ENCODE data around the gene MTHFR. TPM values are rescaled to one million over a fixed set of nuclear protein-coding genes. Genes with fewer than 3 reads are reported as not detected.

MTHFR gene
- total RNA-seq = 13.8 and 15.3 TPM in 2 replicates

DNA sequence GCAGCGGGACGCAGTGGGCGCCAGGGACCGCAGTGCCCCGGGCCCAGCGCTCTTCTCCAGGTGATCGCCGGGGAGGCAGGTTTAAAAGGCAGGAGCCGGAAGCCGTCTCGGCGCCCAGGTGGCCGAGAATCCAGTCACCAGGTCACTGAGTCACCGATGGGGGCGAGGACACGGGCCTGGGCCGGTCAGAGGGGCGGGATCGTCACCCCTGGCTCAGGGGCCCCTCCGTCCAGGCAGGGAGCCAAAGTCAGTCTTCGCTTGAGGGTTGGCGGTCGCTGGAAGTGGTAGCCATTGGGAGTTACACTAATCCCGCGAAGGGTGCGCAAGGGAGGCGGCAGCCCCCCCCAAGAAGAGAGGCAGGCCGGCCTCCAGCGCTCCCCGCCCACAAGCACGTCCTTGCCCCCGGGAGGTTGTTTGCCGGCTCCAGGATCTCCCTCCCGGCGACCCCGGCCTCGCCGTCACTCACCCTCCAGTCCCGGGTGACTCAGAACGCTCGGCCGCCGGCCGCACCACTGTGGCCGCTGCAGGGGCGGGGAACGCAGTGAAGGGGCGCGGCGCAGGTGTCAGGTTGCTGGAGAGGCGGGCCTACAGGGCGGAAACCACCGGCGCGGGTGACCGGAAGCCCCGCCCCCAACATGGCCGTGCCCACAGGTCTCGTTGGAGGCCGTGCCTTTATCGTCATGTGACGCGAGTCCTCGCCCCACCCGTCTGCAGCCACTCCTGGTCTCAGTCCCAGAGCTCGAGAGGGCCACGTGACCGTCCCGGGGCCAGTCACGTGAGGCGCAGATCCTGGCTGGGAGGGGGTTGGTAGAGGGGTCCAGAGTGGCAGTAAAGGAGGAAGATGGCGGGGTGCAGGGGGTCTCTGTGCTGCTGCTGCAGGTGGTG lies at the start of gene MTHFR, which contains the start of gene CLCN6:
Gene MTHFR, minus strand, starts transcription at position 543 of the 885 bp plus-strand sequence. CDS start 2,848 bp downstream, outside the sequence.
Gene CLCN6, plus strand, starts transcription at position 770 of the 885 bp plus-strand sequence. Its CDS starts 72 bp downstream, at position 842.

GRCh38 chr1:11847667-11848372 lies 42.1 kb upstream of the MTHFR start, which contains the start of gene NPPA:
Gene NPPA (minus strand): TSS chr1:11847783. CDS start chr1:11847684, 99 bp downstream.

DNA sequence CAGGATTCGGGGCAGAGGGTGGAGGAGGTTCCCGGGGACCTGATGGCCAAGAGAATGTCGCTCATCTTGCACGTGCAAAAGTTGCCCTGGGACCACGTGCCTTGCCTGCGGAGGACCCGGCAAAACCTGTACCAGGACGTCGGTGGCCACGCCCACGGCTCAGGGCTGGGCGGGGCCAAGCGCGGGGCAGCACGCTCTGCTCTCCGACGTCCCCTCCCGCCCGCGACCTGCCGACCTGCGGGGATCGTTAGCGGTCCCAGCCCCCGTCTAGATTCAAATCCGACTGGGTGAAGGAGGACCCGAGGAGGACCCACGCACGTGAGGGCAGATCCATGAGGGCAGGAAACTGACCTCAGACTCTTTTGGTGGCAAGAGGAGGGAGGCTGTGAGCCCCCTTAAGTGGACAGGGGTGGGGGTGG lies 43.8 kb downstream of the MTHFR start, which contains the start of gene C1orf167:
Gene C1orf167, plus strand, starts transcription at position 206 of the 419 bp plus-strand sequence. CDS start 2,208 bp downstream, outside the sequence.

DNA sequence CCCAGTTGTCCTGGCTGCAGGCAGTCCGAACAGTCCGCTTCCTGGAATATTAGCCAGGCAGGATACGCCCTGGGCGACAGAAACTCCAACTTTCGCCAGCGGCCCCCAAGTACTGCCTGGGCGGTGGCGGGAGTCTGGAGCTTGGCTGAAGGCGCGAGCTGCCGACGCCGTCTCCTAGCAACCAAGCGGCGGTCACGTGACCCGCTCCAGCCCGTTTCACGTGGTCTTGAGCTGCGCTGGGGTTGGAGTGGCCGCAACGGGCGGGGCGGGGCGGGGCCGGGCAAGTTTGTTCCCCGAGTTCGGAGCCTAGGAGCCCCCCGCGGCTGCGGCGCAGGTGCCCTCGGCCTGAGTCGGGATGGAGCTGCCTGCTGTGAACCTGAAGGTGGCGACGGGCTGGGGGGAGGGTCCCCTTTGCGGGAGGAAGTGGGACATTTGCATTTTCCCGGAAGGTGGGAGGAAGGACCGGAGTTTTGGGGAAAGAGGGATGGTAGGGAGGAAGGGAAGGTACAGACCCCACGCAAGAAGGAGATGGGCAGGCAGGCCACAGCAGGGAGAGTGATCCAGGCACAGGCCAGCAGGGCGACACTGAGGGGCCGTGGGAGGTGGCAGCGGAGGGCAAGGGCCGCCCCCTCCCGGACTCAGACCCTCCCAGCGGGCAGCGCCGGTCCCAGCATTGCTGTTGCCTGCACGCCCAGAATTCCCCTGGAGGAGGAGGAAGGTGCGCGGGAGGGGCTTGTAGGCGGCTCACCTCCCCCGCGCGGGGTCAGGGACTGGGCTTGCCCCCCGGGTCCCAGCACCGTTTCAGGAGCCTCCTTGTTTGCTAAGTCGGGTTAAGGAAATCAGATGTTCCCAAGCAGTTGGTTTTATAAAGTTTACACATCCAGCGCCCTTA lies 69.7 kb downstream of the MTHFR start, which contains the start of gene AGTRAP:
Gene AGTRAP, plus strand, starts transcription at position 283 of the 892 bp plus-strand sequence. Its CDS starts 73 bp downstream, at position 356.

Other genes with a start within 250 kb of the MTHFR start
- 0.34 and 0.89 TPM in 2 replicates for gene FBXO2, start 151.5 kb downstream of the MTHFR start, total RNA-seq
- gene FBXO44, start 151.1 kb downstream of the MTHFR start, total RNA-seq = 8.9 and 10.1 TPM in 2 replicates
- 6.2 and 7.6 TPM in 2 replicates for gene FBXO6, start 141.8 kb downstream of the MTHFR start, total RNA-seq
- 124 and 130 TPM in 2 replicates for gene MAD2L2, start 124.8 kb downstream of the MTHFR start, total RNA-seq
- gene DRAXIN, start 114.3 kb downstream of the MTHFR start, total RNA-seq = 0.15 and 0.17 TPM in 2 replicates
- 83.9 and 85.9 TPM in 2 replicates for gene AGTRAP, start 69.8 kb downstream of the MTHFR start, total RNA-seq
- gene C1orf167, start 43.8 kb downstream of the MTHFR start, total RNA-seq = 0.45 TPM in 1 of 2 replicates, not detected in the other
- gene CLCN6, start 227 bp upstream of the MTHFR start, total RNA-seq = 12.3 and 15.0 TPM in 2 replicates
- gene NPPA, start 41.8 kb upstream of the MTHFR start, total RNA-seq = not detected in 2 replicates
- not detected in 2 replicates for gene NPPB, start 53.0 kb upstream of the MTHFR start, total RNA-seq
- gene KIAA2013, start 120.5 kb upstream of the MTHFR start, total RNA-seq = 70.9 and 76.7 TPM in 2 replicates
- 165 and 172 TPM in 2 replicates for gene PLOD1, start 128.8 kb upstream of the MTHFR start, total RNA-seq
- gene MFN2, start 174.5 kb upstream of the MTHFR start, total RNA-seq = 46.6 and 48.6 TPM in 2 replicates
- gene MIIP, start 213.5 kb upstream of the MTHFR start, total RNA-seq = 36.4 and 41.4 TPM in 2 replicates